22Rv1 (cell line): Measurements from ENCODE around the gene NFIL3.

Source experiments
- CTCF ChIP-seq: fragments of 450-650 bp; IDR thresholded peaks from 2 replicates; pipeline ENCODE4 v1.5.1; 2017; ENCODE audit warnings: mild to moderate bottlenecking
- ZFX ChIP-seq: fragments of 450-650 bp; IDR thresholded peaks from 2 replicates; pipeline ENCODE4 v1.6.1; 2017; ENCODE audit warnings: antibody characterized with exemption, borderline replicate concordance

GRCh38 chr9:91371894-91372293 is 51.7 kb downstream of the NFIL3 start:
- TF ChIP-seq CTCF (no peak), ZFX (no peak)
